Cardiac fibroblast (primary cell): Measurements from ENCODE around the gene MCM6.
A peak's percentile ranks its signal among the peaks of the same experiment; 100 is the strongest.

Source experiments
- DNase-seq, 2 donors: peaks; one replicate each; pipeline versions ENCODE4 v3.0.0 to v3.0.0-alpha.2; 2010; ENCODE audit warnings: low read depth in 2 of 2
- H3K4me3 ChIP-seq, 2 donors: replicated peaks in 1 of 2; 1 replicate in 1 of 2; 2 replicates in 1 of 2; pipeline ENCODE4 v1.5.1; 2011; ENCODE audit warnings: low read depth in 2 of 2, low read length in 2 of 2, mild to moderate bottlenecking in 2 of 2, moderate library complexity in 1 of 2
- CTCF ChIP-seq: IDR thresholded peaks from one replicate; pipeline ENCODE4 v1.5.1; 2011; ENCODE audit warnings: low read depth, mild to moderate bottlenecking, low read length, inconsistent platforms

Gene MCM6

GRCh38 chr2:135845257-135845656, 31.0 kb downstream of the MCM6 start:
- no peak for TF ChIP-seq CTCF
- no peak for DNase-seq
- no peak overlapping the region for H3K4me3 ChIP-seq

DNA sequence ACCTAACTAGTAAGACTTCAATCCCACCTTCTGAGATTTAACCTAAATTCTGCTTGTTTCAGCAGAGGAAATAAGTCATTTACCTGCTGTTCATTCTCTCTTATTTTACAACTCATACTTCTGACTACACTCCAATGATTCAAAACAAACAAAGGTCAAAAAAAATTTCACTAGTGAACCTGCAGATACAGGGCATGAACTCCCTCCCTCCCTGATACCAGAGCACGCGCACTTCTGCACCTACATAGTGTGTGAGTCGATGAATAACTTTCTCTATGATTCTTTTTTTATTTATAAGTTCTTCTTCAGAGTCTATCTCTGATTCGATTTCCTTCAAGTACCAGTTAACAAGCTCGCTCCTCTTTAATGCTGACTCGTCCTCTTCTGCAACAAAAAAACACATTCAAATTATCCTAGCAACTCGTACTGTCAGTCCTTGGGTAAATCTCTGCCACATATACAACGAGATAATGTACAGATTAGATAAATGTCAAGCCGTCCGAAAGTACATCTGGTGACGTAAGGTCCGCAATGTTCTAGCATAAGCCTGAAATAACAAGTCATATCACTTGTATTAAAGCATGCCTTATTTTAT, 31.8 kb downstream of the MCM6 start:
- no peak for TF ChIP-seq CTCF
- peak in 1 of 2 donors; percentile 6 for DNase-seq
- no peak overlapping the region for H3K4me3 ChIP-seq

GRCh38 chr2:135843671-135844070, 32.6 kb downstream of the MCM6 start:
- TF ChIP-seq CTCF: no peak
- DNase-seq: peak in 1 of 2 donors; percentile 54
- no peak overlapping the region for H3K4me3 ChIP-seq

DNA sequence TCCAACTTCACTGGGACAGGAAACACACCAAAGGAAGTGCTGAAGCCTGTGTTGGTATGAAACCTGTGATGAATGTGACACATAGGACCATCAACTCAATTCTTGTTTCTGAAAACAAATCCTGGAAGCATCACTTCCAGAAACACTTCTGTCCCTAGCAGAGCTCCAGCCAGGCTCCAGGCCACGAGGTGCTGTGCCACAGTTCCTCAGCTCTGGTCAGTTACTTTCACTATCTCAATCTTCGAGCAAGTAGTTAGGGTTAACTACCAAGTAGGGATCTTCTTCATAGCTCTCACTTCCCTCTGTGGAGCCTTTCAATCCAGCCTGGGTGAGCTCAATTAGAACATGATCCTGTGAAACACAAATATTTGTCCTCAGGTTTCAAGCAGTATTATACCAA, 35.6 kb downstream of the MCM6 start:
- DNase-seq: peak; percentile 22 to 40
- TF ChIP-seq CTCF: no peak
- H3K4me3 ChIP-seq: no peak overlapping the region

DNA sequence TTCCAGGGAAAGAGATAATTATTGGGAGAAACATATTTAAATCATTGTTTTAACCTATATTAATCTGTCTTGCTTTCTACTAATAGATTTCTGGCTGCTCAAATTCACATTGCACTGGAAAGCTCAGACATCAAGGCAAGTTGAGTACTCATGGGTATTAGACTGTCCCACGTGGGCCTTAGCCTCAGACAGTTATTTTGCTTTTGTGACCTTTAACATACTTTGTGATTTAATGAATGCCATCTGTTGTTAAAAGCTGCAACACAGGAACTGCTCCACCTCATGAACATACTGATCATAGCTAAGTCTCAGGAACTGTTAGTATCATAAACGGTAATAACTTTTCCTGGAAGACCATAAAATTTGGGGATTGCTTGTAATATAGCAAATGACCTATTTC, 36.5 kb downstream of the MCM6 start:
- peak; percentile 88 to 89 for DNase-seq
- no peak overlapping the region for H3K4me3 ChIP-seq
- TF ChIP-seq CTCF: no peak

DNA sequence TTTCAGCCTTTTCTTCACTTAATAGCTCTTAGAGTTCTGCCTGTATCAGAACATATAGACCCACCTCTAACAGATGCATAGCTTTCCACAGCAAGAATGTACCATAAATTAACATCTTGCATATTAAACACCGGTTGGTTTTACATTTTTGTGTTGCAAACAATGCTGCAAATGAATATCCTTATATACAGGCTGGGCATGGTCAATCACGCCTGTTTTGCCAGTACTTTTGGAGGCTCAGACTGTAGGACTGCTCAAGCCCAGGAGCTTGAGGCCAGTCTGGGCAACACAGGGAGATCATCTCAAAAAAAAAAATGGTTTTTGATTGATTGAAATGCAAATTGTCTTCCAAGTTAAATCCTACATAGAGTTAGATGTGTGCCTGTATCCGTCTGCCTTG, 37.7 kb downstream of the MCM6 start:
- no peak overlapping the region for H3K4me3 ChIP-seq
- no peak for DNase-seq
- no peak for TF ChIP-seq CTCF

- no peak for TF ChIP-seq CTCF
- no peak for DNase-seq
- H3K4me3 ChIP-seq: no peak within 1 kb of the TSS
Measured at GRCh38 chr2:135836596-135837270, 39.5 kb downstream of the MCM6 start, which contains the start of gene LCT. Gene LCT (minus strand): TSS chr2:135837184. CDS start chr2:135837169, 15 bp downstream.
